Iris pigment epithelial cell (primary cell): ENCODE results near the gene SLC2A11.
"Not testable (repeated sequence)": the region's sequence is repeated elsewhere in the genome, so short reads cannot be mapped to it uniquely, and the experiment has no call there.

Experiments used
- DNase-seq: peaks from one replicate; pipeline ENCODE4 v3.0.0-alpha.2; 2011; ENCODE audit warnings: low read depth

The SLC2A11 gene

DNA sequence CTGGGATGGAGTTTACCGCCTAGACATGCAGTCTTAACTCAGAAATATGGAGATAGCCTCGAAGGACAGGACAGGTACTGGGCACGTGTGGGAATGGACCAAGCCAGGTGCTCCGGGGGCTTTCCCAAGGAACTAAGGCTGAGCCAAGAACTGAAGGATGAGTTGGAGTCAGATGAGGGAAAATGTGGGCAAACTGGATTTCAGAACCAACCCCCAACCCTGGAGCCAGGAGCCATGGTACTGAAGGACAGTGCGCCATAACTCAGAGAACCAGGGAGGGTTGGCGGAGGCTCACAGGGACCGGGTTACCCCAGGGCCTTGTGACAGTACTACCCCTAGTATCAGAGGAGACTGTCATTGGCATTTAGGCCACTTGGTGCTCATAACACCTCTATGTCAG is 34.1 kb downstream of the SLC2A11 start:
- no peak for DNase-seq

DNA sequence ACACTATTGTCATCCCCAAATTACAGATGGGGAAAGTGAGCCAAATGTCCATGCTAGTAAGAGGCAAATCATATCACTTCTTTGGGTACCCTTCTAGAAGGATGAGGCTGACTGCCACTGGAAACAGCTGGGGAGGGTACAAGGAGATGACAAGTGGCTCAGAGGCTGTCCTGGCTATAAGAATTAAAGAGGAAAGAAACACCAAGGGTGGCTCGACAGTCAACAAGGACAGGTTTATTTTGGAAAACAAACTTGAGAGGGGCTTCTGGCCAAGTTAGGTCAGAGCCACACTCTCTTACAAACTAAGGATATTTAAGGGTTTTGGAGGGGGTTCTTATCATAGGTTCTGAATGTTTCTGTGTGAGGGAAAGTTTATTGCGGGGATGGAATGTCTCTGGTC is 34.5 kb downstream of the SLC2A11 start:
- DNase-seq: no peak

DNA sequence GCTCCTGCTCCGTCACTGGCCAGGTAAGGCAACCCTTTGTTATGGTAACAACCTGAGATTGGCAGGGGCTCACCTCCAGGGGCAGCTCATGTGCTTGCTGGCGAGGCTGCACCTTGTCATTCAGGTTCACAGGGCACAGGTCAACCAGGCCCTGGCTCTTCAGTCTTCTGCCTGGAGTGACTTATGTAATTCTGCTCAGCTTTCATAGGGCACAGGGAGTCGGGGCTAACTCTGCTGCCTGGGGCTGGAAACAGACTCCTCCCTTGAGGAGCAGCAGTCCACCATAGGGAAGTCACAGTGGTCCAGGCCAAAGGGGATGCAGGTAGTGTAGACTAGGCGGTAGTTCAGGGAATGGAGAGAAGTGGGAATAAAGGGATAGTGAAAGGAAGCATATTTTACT is 35.0 kb downstream of the SLC2A11 start:
- DNase-seq: no peak

GRCh38 chr22:23893121-23893944 is 35.7 kb downstream of the SLC2A11 start:
- peak; percentile 11 for DNase-seq

DNA sequence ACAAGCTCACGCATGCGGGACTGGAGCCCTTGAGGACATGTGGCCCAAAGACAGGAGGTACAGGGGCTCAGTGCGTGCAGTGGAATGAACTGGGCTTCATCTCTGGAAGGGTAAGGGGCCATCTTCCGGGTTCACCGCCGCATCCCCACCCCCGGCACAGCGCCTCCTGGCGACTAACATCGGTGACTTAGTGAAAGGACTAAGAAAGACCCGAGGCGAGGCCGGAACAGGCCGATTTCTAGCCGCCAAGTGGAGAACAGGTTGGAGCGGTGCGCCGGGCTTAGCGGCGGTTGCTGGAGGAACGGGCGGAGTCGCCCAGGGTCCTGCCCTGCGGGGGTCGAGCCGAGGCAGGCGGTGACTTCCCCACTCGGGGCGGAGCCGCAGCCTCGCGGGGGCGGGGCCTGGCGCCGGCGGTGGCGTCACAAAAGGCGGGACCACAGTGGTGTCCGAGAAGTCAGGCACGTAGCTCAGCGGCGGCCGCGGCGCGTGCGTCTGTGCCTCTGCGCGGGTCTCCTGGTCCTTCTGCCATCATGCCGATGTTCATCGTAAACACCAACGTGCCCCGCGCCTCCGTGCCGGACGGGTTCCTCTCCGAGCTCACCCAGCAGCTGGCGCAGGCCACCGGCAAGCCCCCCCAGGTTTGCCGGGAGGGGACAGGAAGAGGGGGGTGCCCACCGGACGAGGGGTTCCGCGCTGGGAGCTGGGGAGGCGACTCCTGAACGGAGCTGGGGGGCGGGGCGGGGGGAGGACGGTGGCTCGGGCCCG is 36.5 kb downstream of the SLC2A11 start, which contains the start of gene MIF:
Gene MIF, plus strand, starts transcription at position 439 of the 765 bp plus-strand sequence. Its CDS starts 92 bp downstream, at position 531.
- peak; percentile 94 for DNase-seq

GRCh38 chr22:23894710-23895598 is 37.3 kb downstream of the SLC2A11 start:
- peak; percentile 90 for DNase-seq

GRCh38 chr22:23895599-23896144 is 38.0 kb downstream of the SLC2A11 start:
- no peak for DNase-seq

DNA sequence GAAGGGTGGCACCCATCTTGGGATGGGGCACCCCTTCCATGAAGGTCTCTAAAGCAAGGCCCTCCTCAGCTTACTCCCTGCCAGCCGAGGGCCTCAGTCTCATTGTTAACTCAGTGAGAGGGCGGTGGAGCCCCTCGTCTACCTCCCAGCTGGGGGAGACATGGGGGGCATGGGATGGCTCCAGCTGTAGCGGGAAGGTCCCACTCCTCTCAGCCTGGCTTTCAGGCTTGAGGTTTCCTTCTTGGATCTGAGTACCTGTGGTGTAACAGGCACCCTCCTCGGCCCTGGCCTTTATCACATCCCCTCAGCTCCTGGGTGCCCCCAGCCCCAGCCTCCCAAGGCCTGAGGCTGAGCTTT is 38.5 kb downstream of the SLC2A11 start:
- no peak for DNase-seq

DNA sequence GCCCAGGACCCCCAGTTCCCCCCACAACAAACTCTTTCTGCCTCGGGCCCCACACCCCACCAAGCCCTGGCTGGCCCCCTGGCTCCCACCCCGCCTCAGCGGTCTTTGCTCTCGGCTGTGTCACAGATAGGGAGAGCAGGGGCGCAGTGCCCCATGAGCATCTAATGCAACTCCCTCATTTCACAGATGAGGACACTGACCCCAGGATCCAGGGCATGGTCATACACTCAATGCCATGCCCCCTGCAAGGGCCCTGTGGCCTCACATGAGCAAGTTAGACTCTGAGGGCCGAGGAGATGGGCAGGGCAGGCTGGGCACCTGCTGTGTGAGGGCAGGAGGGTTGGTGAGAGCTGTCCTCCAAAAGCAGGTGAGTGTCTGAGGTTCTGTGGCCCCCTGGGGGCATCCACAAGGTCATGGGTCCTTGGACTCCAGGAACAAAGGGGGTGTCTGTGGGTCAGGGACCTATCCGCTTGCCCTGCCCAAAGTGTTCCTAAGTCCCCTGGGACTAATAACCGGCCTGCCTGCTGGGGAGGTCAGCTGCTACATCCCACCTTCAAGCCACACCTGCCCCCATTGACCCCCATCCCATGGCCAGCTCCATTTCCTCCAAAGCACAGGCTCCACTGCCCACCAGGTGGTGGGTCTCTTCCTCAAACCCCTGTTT is 39.0 kb downstream of the SLC2A11 start:
- no peak for DNase-seq

- DNase-seq: no peak
Observed at GRCh38 chr22:23897320-23897719, 39.6 kb downstream of the SLC2A11 start.

- no peak for DNase-seq
Observed at GRCh38 chr22:23898006-23898974, 40.6 kb downstream of the SLC2A11 start.

GRCh38 chr22:23899042-23899745 is 41.5 kb downstream of the SLC2A11 start:
- no peak for DNase-seq

DNA sequence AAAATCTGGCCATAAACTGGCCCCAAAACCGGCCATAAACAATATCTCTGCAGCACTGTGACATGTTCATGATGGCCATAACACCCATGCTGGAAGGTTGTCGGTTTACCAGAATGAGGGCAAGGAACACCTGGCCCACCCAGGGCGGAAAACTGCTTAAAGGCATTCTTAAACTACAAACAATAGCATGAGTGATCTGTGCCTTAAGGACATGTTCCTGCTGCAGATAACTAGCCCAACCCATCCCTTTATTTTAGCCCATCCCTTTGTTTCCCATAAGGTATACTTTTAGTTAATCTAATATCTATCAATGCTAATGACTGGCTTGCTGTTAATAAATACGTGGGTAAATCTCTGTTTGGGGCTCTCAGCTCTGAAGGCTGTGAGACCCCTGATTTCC is 42.6 kb downstream of the SLC2A11 start:
- not testable (repeated sequence) for DNase-seq

DNA sequence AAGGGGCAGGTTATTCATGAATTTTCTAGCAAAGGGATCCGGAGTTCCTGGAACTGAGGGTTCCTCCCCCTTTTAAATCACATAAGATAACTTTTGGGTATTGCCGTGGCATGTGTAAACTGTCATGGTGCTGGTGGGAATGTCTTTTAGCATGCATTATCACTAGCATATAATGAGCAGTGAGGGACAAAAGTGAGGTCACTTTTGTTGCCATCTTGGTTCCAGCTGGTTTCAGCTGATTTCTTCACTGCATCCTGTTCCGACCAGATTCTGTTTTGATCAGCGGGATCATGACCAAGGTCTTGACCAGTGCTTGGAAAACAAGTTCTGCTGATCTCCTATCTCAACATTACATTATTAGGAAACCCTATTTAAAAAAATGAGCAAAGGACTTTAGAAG is 43.9 kb downstream of the SLC2A11 start:
- DNase-seq: no peak

DNA sequence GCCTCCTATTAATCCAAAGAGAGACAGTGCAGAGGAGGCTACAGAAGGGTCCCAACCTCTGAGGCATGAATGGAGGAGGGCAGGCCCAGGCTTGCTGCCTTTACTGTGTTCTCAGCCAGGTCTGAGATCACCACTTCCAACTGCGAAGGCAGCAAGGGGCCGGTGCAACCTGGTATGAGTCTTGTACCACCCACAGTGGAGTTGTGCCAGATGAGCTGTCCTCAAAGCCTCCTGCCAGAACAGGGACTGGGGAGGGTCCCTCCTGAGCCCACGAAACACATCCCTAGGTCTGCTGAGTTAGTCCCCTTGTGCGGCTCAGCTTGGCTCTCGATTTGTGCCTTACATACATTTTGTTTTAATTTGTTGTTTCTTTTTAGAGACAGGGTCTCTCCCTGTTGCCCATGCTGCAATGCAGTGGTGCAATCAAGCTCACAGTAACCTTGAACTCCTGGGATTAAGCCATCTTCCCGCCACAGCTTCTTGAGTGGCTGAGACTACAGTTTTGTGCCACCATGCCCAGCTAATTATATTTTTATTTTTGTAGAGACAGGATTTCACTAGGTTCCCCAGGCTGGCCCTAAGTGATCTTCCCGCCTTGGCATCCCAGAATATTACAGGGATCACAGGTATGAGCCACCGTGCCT is 45.8 kb downstream of the SLC2A11 start:
- DNase-seq: no peak

GRCh38 chr22:23904573-23905254 is 47.0 kb downstream of the SLC2A11 start:
- no peak for DNase-seq

DNA sequence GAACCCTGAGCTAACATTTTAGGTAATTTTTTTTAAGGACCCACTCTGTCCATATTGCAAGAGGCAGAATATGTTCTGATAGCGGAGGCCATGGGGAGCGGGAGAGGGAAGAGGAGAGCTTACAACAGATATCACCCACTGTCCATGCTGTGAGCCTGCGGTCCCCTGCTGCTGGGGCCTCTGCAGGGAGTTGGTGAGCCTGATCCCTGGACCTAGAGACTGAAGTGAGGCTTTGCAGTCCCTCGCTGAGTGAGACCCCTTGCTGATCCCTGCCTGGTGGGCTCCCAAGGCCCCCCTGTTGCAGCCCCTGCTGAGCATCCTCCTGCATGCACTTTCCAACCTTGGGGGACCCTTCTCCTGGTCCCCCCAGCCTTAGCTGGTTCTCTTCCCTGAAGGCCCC is 49.0 kb downstream of the SLC2A11 start:
- DNase-seq: no peak

GRCh38 chr22:23907423-23907822 is 49.7 kb downstream of the SLC2A11 start:
- DNase-seq: not testable (repeated sequence)
